ENCODE measurements around the gene FFAR2. TPM values are rescaled to one million over a fixed set of nuclear protein-coding genes. Genes with fewer than 3 reads are reported as not detected.

FFAR2 gene
- total RNA-seq, 2 experiments from 2014 or later = not detected

GRCh38 chr19:35493971-35494370 is 45.9 kb downstream of the FFAR2 start:
- no peak overlapping the region for H3K27ac Mint-ChIP-seq
- H3K27me3 Mint-ChIP-seq = peaks cover 17% of the 10 kb centered on the region
- no peak overlapping the region for H3K4me3 Mint-ChIP-seq
- no peaks in the 10 kb centered on the region for H3K36me3 Mint-ChIP-seq
- DNase-seq (no peak), ATAC-seq (ENCODE audit: low read depth) (no peak)
- POLR2A ChIA-PET = no interaction called here
- H3K9me3 Mint-ChIP-seq = no peaks in the 10 kb centered on the region
- H3K4me1 Mint-ChIP-seq = peaks cover 2% of the 10 kb centered on the region

GRCh38 chr19:35495107-35496064 is 47.3 kb downstream of the FFAR2 start:
- no peak overlapping the region for H3K27ac Mint-ChIP-seq
- no peaks in the 10 kb centered on the region for H3K36me3 Mint-ChIP-seq
- ATAC-seq (ENCODE audit: low read depth) = peak; percentile 85
- POLR2A ChIA-PET = interaction anchor here (0.6 kb wide), 1 partner anchor 415 kb away, joined by 3 read pairs; no protein-coding TSS in a partner anchor
- H3K27me3 Mint-ChIP-seq = peaks cover 19% of the 10 kb centered on the region
- peaks cover 2% of the 10 kb centered on the region for H3K4me1 Mint-ChIP-seq
- peak; percentile 73 for DNase-seq
- H3K4me3 Mint-ChIP-seq = peak overlapping the region; percentile 37
- H3K9me3 Mint-ChIP-seq = no peaks in the 10 kb centered on the region

- no peaks in the 10 kb centered on the region for H3K36me3 Mint-ChIP-seq
- peaks cover 5% of the 10 kb centered on the region for H3K4me1 Mint-ChIP-seq
- no peak for ATAC-seq (ENCODE audit: low read depth)
- no peak for DNase-seq
- no peaks in the 10 kb centered on the region for H3K9me3 Mint-ChIP-seq
- H3K27ac Mint-ChIP-seq = no peak overlapping the region
- H3K27me3 Mint-ChIP-seq = peaks cover 19% of the 10 kb centered on the region
- H3K4me3 Mint-ChIP-seq = no peak overlapping the region
- POLR2A ChIA-PET = no interaction called here
These were observed 49.3 kb downstream of the FFAR2 start for GRCh38 chr19:35497406-35497805.

GRCh38 chr19:35498220-35498619 is 50.2 kb downstream of the FFAR2 start:
- no peak for ATAC-seq (ENCODE audit: low read depth)
- peaks cover 15% of the 10 kb centered on the region for H3K27me3 Mint-ChIP-seq
- H3K4me3 Mint-ChIP-seq = no peak overlapping the region
- H3K4me1 Mint-ChIP-seq = peaks cover 5% of the 10 kb centered on the region
- no peak for DNase-seq
- H3K27ac Mint-ChIP-seq = no peak overlapping the region
- no peaks in the 10 kb centered on the region for H3K36me3 Mint-ChIP-seq
- POLR2A ChIA-PET = no interaction called here
- no peaks in the 10 kb centered on the region for H3K9me3 Mint-ChIP-seq

- POLR2A ChIA-PET = no interaction called here
- no peak overlapping the region for H3K27ac Mint-ChIP-seq
These were observed 51.0 kb downstream of the FFAR2 start for GRCh38 chr19:35498984-35499527.

GRCh38 chr19:35500611-35501010 is 52.6 kb downstream of the FFAR2 start:
- no peak for ATAC-seq (ENCODE audit: low read depth)
- POLR2A ChIA-PET = no interaction called here
- Mint-ChIP-seq H3K27ac (no peak overlapping the region), H3K27me3 (peaks cover 6% of the 10 kb centered on the region), H3K4me1 (peaks cover 3% of the 10 kb centered on the region), H3K9me3 (no peaks in the 10 kb centered on the region), H3K4me3 (no peak overlapping the region), H3K36me3 (no peaks in the 10 kb centered on the region)
- DNase-seq = no peak

More at GRCh38 chr19:35498984-35499527, 51.0 kb downstream of the FFAR2 start:
- H3K27me3 Mint-ChIP-seq = peaks cover 8% of the 10 kb centered on the region
- H3K36me3 Mint-ChIP-seq = no peaks in the 10 kb centered on the region
- ATAC-seq (ENCODE audit: low read depth) (no peak), DNase-seq (no peak)
- peaks cover 5% of the 10 kb centered on the region for H3K4me1 Mint-ChIP-seq
- no peak overlapping the region for H3K4me3 Mint-ChIP-seq
- no peaks in the 10 kb centered on the region for H3K9me3 Mint-ChIP-seq

Other genes with a start within 250 kb of the FFAR2 start
- gene FAM187B, start 219.5 kb upstream of the FFAR2 start, total RNA-seq = not detected
- 10 to 100 TPM; 33.2 to 36.3 TPM for gene LSR, start 199.3 kb upstream of the FFAR2 start, total RNA-seq
- gene USF2, start 179.3 kb upstream of the FFAR2 start, total RNA-seq = 100 to 1,000 TPM; 149 to 159 TPM
- 1 to 10 TPM; 1.0 to 1.1 TPM for gene HAMP, start 165.7 kb upstream of the FFAR2 start, total RNA-seq
- under 1 TPM; 0.11 to 0.39 TPM for gene MAG, start 156.1 kb upstream of the FFAR2 start, total RNA-seq
- gene CD22, start 119.1 kb upstream of the FFAR2 start, total RNA-seq = 1 to 10 TPM; 1.7 to 1.8 TPM
- gene FFAR1, start 100.4 kb upstream of the FFAR2 start, total RNA-seq = not detected
- not detected for gene FFAR3, start 89.8 kb upstream of the FFAR2 start, total RNA-seq
- gene GPR42, start 77.2 kb upstream of the FFAR2 start, total RNA-seq = not detected
- not detected for gene KRTDAP, start 42.2 kb downstream of the FFAR2 start, total RNA-seq
- 1 to 10 TPM; 2.5 to 3.5 TPM for gene DMKN, start 65.4 kb downstream of the FFAR2 start, total RNA-seq
- not detected for gene SBSN, start 80.1 kb downstream of the FFAR2 start, total RNA-seq
- not detected for gene GAPDHS, start 85.2 kb downstream of the FFAR2 start, total RNA-seq
- 10 to 100 TPM; 37.2 to 38.2 TPM for gene TMEM147, start 97.4 kb downstream of the FFAR2 start, total RNA-seq
- gene ATP4A, start 115.4 kb downstream of the FFAR2 start, total RNA-seq = not detected
- not detected for gene PMIS2, start 137.9 kb downstream of the FFAR2 start, total RNA-seq
- gene HAUS5, start 164.5 kb downstream of the FFAR2 start, total RNA-seq = 10 to 100 TPM; 50.5 to 51.7 TPM
- 10 to 100 TPM; 87.4 to 92.2 TPM for gene RBM42, start 180.8 kb downstream of the FFAR2 start, total RNA-seq
- gene ETV2, start 193.5 kb downstream of the FFAR2 start, total RNA-seq = 1 to 10 TPM; 1.6 to 1.9 TPM
- gene COX6B1, start 200.1 kb downstream of the FFAR2 start, total RNA-seq = 100 to 1,000 TPM; 407 to 412 TPM
- gene UPK1A, start 218.3 kb downstream of the FFAR2 start, total RNA-seq = 1 to 10 TPM in 1 of 2 experiments, under 1 TPM in 1; 0.88 to 1.7 TPM

All from activated naive CD8-positive, alpha-beta T cell treated with anti-CD3 and anti-CD28 coated beads, Interleukin-2, amount 10 ng/mL, durations not matched to agents 7 days and 5 days (primary cell).